Fibroblast of lung (primary cell): ENCODE results near the gene CCDC33. TPM values are rescaled to one million over a fixed set of nuclear protein-coding genes. Genes with fewer than 3 reads are reported as not detected.

Source experiments
- DNase-seq, 2 donors: peaks; one replicate each; pipeline versions ENCODE4 v3.0.0 to v3.0.0-alpha.2; 2010; ENCODE audit warnings: low read depth in 2 of 2
- H2AFZ ChIP-seq: 2 replicates; pipeline ENCODE4 v1.5.1; 2012; ENCODE audit warnings: low read length, control low read depth, inconsistent platforms
- H3K27ac ChIP-seq: 2 replicates; pipeline ENCODE4 v1.5.1; 2011; ENCODE audit warnings: low read length, control low read depth; ENCODE audit not compliant: insufficient read depth
- H3K27me3 ChIP-seq: 2 replicates; pipeline ENCODE4 v1.5.1; 2011; ENCODE audit warnings: mild to moderate bottlenecking, low read length; ENCODE audit not compliant: control insufficient read depth, insufficient read depth
- H3K36me3 ChIP-seq: 2 replicates; pipeline ENCODE4 v1.5.1; 2011; ENCODE audit warnings: low read length; ENCODE audit not compliant: control insufficient read depth, insufficient read depth
- H3K4me1 ChIP-seq: 2 replicates; pipeline ENCODE4 v1.5.1; 2011; ENCODE audit warnings: low read length; ENCODE audit not compliant: control insufficient read depth, insufficient read depth; ENCODE audit errors: extremely low read depth
- H3K4me2 ChIP-seq: 2 replicates; pipeline ENCODE4 v1.5.1; 2011; ENCODE audit warnings: low read length, control low read depth; ENCODE audit not compliant: insufficient read depth; ENCODE audit errors: extremely low read depth
- H3K4me3 ChIP-seq, 4 experiments: fragments of 200-600 bp in 1 of 4; sonication (generic) in 1 of 4; replicated peaks in 1 of 4; 2 replicates each; pipeline ENCODE4 v1.5.1; 2011 to 2016; ENCODE audit warnings: low read length in 4 of 4, low read depth in 3 of 4, mild to moderate bottlenecking in 3 of 4, control low read depth in 2 of 4, inconsistent platforms in 1 of 4, mixed read lengths in 1 of 4; ENCODE audit not compliant: insufficient read depth in 1 of 4; ENCODE audit errors: control extremely low read depth in 1 of 4
- H3K79me2 ChIP-seq: 2 replicates; pipeline ENCODE4 v1.5.1; 2012; ENCODE audit warnings: mild to moderate bottlenecking, low read length, inconsistent platforms; ENCODE audit not compliant: control insufficient read depth, insufficient read depth
- H3K9ac ChIP-seq: 2 replicates; pipeline ENCODE4 v1.5.1; 2011; ENCODE audit warnings: mild to moderate bottlenecking, low read length, control low read depth; ENCODE audit not compliant: insufficient read depth
- H3K9me3 ChIP-seq: 2 replicates; pipeline ENCODE4 v1.5.1; 2012; ENCODE audit warnings: low read depth, low read length; ENCODE audit not compliant: control insufficient read depth, insufficient read depth
- H4K20me1 ChIP-seq: 2 replicates; pipeline ENCODE4 v1.5.1; 2011; ENCODE audit warnings: low read length; ENCODE audit not compliant: control insufficient read depth, insufficient read depth; ENCODE audit errors: extremely low read depth
- CTCF ChIP-seq, 2 donors: IDR thresholded peaks in 1 of 2; conservative IDR thresholded peaks in 1 of 2; 1 replicate in 1 of 2; 2 replicates in 1 of 2; pipeline ENCODE4 v1.5.1; 2011 to 2012; ENCODE audit warnings: low read length in 2 of 2, control low read depth in 1 of 2, inconsistent platforms in 1 of 2, low read depth in 1 of 2, mild to moderate bottlenecking in 1 of 2
- EZH2 ChIP-seq: IDR thresholded peaks from 2 replicates; pipeline ENCODE4 v1.5.1; 2012; ENCODE audit warnings: low read length, control low read depth, mild to moderate bottlenecking; ENCODE audit errors: missing control alignments
- polyA minus RNA-seq: library from RNA; depleted of rRNA, polyadenylated mRNA; stranded (reverse); fragments of >200 nt; gene quantifications from 2 replicates; pipeline ENCODE4 v1.2.3, GENCODE V29; 2011; ENCODE audit warnings: low replicate concordance
- polyA plus RNA-seq, 2 donors: library from polyadenylated mRNA; depleted of rRNA in 1 of 2; stranded (reverse) in 1 of 2; unstranded in 1 of 2; fragments of >200 nt; gene quantifications; 2 replicates each; pipeline ENCODE4 v1.2.1, GENCODE V29; 2011 to 2012; ENCODE audit warnings: missing spikeins in 1 of 2
- total RNA-seq: library from RNA; depleted of rRNA; stranded (reverse); fragments of >200 nt; gene quantifications from 2 replicates; pipeline ENCODE4 v1.2.1, GENCODE V29; 2014

Gene CCDC33
- total RNA-seq = not detected in 2 replicates
- not detected in 2 replicates for polyA plus RNA-seq
- polyA plus RNA-seq (2012) = not detected in 2 replicates
- not detected in 2 replicates for polyA minus RNA-seq

DNA sequence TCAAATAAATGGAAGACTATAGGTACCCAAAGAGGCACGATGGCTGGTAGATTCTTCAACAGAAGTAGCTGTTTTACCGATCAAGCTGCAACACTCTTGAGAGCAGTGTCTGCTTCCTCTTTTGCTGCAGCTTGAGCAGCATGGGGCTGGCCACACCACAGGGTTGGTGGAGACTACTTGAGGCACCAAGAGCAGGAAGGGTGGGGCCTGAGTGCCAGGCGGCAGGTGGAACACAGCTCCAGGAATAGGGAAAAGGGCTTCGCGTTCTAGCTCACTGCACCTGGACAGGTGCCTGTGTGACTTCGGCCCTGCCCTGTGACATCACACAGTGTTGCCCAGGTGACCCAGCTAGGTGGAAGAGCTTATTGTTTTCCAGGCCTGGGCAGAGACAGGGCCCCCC lies at the start of gene CCDC33:
Gene CCDC33 (plus strand): TSS at position 365 of the 400 bp plus-strand sequence. CDS start 394 bp downstream, outside the sequence.
- H3K4me1 ChIP-seq = no peaks in the 10 kb centered on the region
- H4K20me1 ChIP-seq = no peaks in the 10 kb centered on the region
- H3K4me2 ChIP-seq = no peak within 1 kb of the TSS
- TF ChIP-seq EZH2 (no peak), CTCF (conservative IDR thresholded peaks at IDR 0.05 in 1 of 2, IDR thresholded peaks at IDR 0.05 in 1 of 2; ENCODE audit: low read depth in 1 of 2, low read length in 2 of 2) (no peak)
- H3K27me3 ChIP-seq = peaks cover 11% of the 10 kb centered on the region
- H3K79me2 ChIP-seq = no peaks in the 10 kb centered on the region
- no peak within 1 kb of the TSS for H3K9ac ChIP-seq
- no peaks in the 10 kb centered on the region for H3K36me3 ChIP-seq
- no peaks in the 10 kb centered on the region for H3K9me3 ChIP-seq
- no peak within 1 kb of the TSS for H3K4me3 ChIP-seq
- no peak within 1 kb of the TSS for H2AFZ ChIP-seq
- no peak for DNase-seq
- H3K27ac ChIP-seq = no peak within 1 kb of the TSS

DNA sequence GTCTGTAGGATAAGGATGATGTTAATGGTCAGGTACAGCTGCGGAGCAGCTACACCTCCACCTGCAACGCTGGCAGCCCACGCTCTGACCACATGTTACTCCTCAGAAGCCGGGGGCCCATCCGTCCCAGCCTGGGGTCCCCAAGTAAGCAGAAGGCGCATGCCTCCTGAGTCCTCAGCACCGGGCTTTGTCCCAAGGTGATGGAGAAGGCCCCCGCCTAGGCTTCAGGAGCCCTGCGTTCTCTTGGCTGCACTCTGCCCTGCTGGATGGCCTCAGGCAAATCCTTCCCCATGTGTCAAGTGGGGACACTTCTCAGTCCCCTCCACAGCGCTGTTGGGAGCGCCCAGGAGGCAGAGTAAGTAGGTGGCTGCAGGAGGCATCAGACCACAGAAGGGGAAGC lies 47.9 kb upstream of the CCDC33 start:
- no peak for TF ChIP-seq EZH2
- TF ChIP-seq CTCF (conservative IDR thresholded peaks at IDR 0.05 in 1 of 2, IDR thresholded peaks at IDR 0.05 in 1 of 2; ENCODE audit: low read depth in 1 of 2, low read length in 2 of 2) = no peak
- H2AFZ ChIP-seq = no peak overlapping the region
- no peaks in the 10 kb centered on the region for H3K9me3 ChIP-seq
- DNase-seq = no peak
- no peak overlapping the region for H3K4me2 ChIP-seq
- no peaks in the 10 kb centered on the region for H3K79me2 ChIP-seq
- no peak overlapping the region for H3K27ac ChIP-seq
- no peaks in the 10 kb centered on the region for H3K27me3 ChIP-seq
- no peak overlapping the region for H3K9ac ChIP-seq
- H3K4me1 ChIP-seq = no peaks in the 10 kb centered on the region
- H4K20me1 ChIP-seq = no peaks in the 10 kb centered on the region
- H3K36me3 ChIP-seq = no peaks in the 10 kb centered on the region
- H3K4me3 ChIP-seq = no peak overlapping the region

GRCh38 chr15:74191798-74192197 lies 44.3 kb upstream of the CCDC33 start:
- Histone ChIP-seq H3K4me2 (no peak overlapping the region), H2AFZ (no peak overlapping the region), H3K79me2 (no peaks in the 10 kb centered on the region), H3K9me3 (no peaks in the 10 kb centered on the region), H3K4me1 (peaks cover 7% of the 10 kb centered on the region), H3K27me3 (no peaks in the 10 kb centered on the region), H3K36me3 (no peaks in the 10 kb centered on the region), H3K9ac (no peak overlapping the region), H4K20me1 (no peaks in the 10 kb centered on the region), H3K4me3 (no peak overlapping the region), H3K27ac (no peak overlapping the region)
- no peak for TF ChIP-seq EZH2
- no peak for DNase-seq
